ENCODE data around the gene CANX. TPM values are rescaled to one million over a fixed set of nuclear protein-coding genes. Genes with fewer than 3 reads are reported as not detected.

Gene CANX
- total and polyA plus RNA-seq, 9 of the 15 experiments (the other 6 are each of a cell fraction or from before 2014, with no cell fraction given): 155 to 893 (median 589) TPM

GRCh38 chr5:179698935-179699615 is at the start of gene CANX (continued):
- TF ChIP-seq, protein P1, sequence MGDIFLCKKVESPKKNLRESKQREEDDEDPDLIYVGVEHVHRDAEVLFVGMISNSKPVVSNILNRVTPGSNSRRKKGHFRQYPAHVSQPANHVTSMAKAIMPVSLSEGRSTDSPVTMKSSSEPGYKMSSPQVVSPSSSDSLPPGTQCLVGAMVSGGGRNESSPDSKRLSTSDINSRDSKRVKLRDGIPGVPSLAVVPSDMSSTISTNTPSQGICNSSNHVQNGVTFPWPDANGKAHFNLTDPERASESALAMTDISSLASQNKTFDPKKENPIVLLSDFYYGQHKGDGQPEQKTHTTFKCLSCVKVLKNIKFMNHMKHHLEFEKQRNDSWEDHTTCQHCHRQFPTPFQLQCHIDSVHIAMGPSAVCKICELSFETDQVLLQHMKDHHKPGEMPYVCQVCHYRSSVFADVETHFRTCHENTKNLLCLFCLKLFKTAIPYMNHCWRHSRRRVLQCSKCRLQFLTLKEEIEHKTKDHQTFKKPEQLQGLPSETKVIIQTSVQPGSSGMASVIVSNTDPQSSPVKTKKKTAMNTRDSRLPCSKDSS (IDR thresholded peaks at IDR 0.05; ENCODE audit: low read depth, partially characterized antibody): no peak
- TF ChIP-seq C11orf30 (IDR thresholded peaks at IDR 0.05; ENCODE audit: low read depth) (no peak), ZNF140 (CRISPR knock-in tag; IDR thresholded peaks at IDR 0.05) (no peak), POLR2AphosphoS2 (IDR thresholded peaks at IDR 0.05; ENCODE audit: low read length) (no peak; the same call in 1 of the 2 replicates), CCNT2 (IDR thresholded peaks at IDR 0.05; ENCODE audit: borderline replicate concordance, extremely low read depth, insufficient read length, low read depth, low read length) (peak; percentile 81), ZNF253 (CRISPR knock-in tag; conservative IDR thresholded peaks at IDR 0.05) (no peak), TBP (optimal IDR thresholded peaks at IDR 0.05; ENCODE audit: low read depth, low read length) (peak; percentile 96), ZNF445 (CRISPR knock-in tag; IDR thresholded peaks at IDR 0.05; ENCODE audit: low read depth) (no peak), ILK (tag; IDR thresholded peaks at IDR 0.05; ENCODE audit: borderline replicate concordance, low read depth) (no peak), NCOA4 (IDR thresholded peaks at IDR 0.05; ENCODE audit: partially characterized antibody) (no peak), ZNF75A (CRISPR knock-in tag; IDR thresholded peaks at IDR 0.05) (no peak), SMAD3 (CRISPR knock-in tag; conservative IDR thresholded peaks at IDR 0.05) (no peak), IFI16 (CRISPR knock-in tag; IDR thresholded peaks at IDR 0.05) (no peak), SRSF7 (optimal IDR thresholded peaks at IDR 0.05; ENCODE audit: low read depth, low read length) (no peak), EWSR1 (IDR thresholded peaks at IDR 0.05; ENCODE audit: borderline replicate concordance, low read depth, partially characterized antibody) (no peak), ZBTB9 (CRISPR knock-in tag; IDR thresholded peaks at IDR 0.05) (no peak), MLLT1 (IDR thresholded peaks at IDR 0.05) (peak in 1 of 2 experiments; percentile 10; a peak in 3 of 4 replicates)
- TF ChIP-seq, protein P2, sequence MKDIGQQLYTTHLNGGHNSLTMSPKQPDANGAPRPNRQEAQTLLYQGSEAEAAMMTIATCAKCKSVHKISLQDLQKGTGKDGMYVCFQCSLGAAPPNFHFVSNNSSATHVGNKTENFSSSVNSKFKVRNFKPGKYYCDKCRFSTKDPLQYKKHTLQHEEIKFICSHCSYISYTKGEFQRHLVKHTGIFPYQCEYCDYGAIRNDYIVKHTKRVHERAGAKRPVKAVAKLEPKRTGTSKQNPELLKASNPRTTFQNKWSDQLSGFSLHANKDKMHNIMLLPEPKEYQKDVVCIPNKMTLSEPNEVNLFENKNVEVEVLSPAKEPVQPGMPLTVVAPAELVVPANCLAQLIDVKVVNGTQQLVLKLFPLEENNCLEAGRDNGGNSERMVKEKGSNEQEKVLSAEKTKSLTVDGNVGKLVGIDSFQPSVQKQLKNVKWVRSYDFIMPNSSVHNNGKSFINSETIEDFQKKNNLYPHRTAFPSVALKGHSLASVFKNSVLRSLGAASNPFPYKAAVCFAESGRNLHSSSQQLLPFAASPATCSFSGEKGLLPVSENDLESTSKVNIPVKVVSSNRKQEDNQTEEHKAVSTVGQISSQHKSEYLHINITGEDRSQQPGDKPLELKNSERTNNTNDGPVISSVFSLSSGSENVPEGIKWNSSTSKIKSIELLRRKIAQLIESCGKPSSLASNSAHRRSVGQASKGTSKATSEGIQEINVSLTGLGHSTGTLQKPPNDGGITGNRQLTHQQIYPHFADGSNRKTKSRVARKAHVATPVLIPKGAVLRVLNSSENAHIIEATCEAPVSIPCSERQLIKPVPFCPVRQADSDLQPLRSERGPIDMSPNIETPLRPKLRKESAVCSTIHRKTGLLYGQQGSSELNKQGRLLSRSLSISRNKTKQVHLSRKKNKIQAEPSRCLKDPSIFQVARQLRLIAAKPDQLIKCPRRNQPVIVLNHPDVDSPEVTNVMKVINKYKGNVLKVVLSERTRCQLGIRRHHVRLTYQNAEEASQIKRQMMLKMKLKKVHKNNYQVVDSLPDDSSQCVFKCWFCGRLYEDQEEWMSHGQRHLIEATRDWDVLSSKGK (CRISPR knock-in tag; IDR thresholded peaks at IDR 0.05): no peak
